NOMO-1 treated with DMSO at 0.1 percent for 48 hours (cell line): ENCODE measurements around the gene WDR7.

Experiments used
- DNase-seq: peaks from one replicate; lab custom pipeline; 2025; ENCODE audit not compliant: unreplicated experiment; lab: John Stamatoyannopoulos, UW

Gene WDR7

GRCh38 chr18:56929886-56930285, 278.7 kb downstream of the WDR7 start:
- DNase-seq: no peak

- DNase-seq: no peak
Observed at GRCh38 chr18:56933472-56933871, 282.3 kb downstream of the WDR7 start.

GRCh38 chr18:56934131-56934530, 283.0 kb downstream of the WDR7 start:
- DNase-seq: no peak

GRCh38 chr18:56934906-56935305, 283.7 kb downstream of the WDR7 start:
- no peak for DNase-seq

- no peak for DNase-seq
Observed at GRCh38 chr18:56935434-56936040, 284.4 kb downstream of the WDR7 start.

GRCh38 chr18:56936457-56936856, 285.3 kb downstream of the WDR7 start:
- no peak for DNase-seq

- DNase-seq: no peak
Observed at GRCh38 chr18:56937874-56938430, 286.8 kb downstream of the WDR7 start.

- no peak for DNase-seq
Observed at GRCh38 chr18:56945171-56946083, 294.3 kb downstream of the WDR7 start.

- DNase-seq: no peak
Observed at GRCh38 chr18:56947236-56947635, 296.1 kb downstream of the WDR7 start.

GRCh38 chr18:56952026-56952425, 300.9 kb downstream of the WDR7 start:
- no peak for DNase-seq

- DNase-seq: no peak
Observed at GRCh38 chr18:56953428-56954198, 302.5 kb downstream of the WDR7 start.

GRCh38 chr18:56955490-56955889, 304.3 kb downstream of the WDR7 start:
- no peak for DNase-seq

GRCh38 chr18:56959120-56959519, 308.0 kb downstream of the WDR7 start:
- DNase-seq: no peak

GRCh38 chr18:56962322-56962721, 311.2 kb downstream of the WDR7 start:
- no peak for DNase-seq

- DNase-seq: no peak
Observed at GRCh38 chr18:56967035-56967434, 315.9 kb downstream of the WDR7 start.

- DNase-seq: no peak
Observed at GRCh38 chr18:56973487-56973886, 322.3 kb downstream of the WDR7 start.

GRCh38 chr18:56974141-56974540, 323.0 kb downstream of the WDR7 start:
- DNase-seq: no peak

- no peak for DNase-seq
Observed at GRCh38 chr18:56975276-56975675, 324.1 kb downstream of the WDR7 start.

GRCh38 chr18:56977309-56977708, 326.1 kb downstream of the WDR7 start:
- no peak for DNase-seq

GRCh38 chr18:56977771-56978170, 326.6 kb downstream of the WDR7 start:
- no peak for DNase-seq

GRCh38 chr18:56980151-56980550, 329.0 kb downstream of the WDR7 start:
- DNase-seq: no peak
